Aorta (tissue), 5 donors: ENCODE data around the gene FAM200B. TPM values are rescaled to one million over a fixed set of nuclear protein-coding genes. Genes with fewer than 3 reads are reported as not detected.
"Not testable (repeated sequence)": the region's sequence is repeated elsewhere in the genome, so short reads cannot be mapped to it uniquely, and the experiment has no call there.

ENCODE experiments used
- ATAC-seq: fragments of 200-7000 bp; cut with Tn5 transposase; one replicate; pipeline ENCODE4 v1.9.1; 2022; ENCODE audit warnings: moderate library complexity; ENCODE audit not compliant: low FRiP score
- DNase-seq, 2 donors: peaks; one replicate each; pipeline ENCODE4 v3.0.0-alpha.2; 2020
- H3K27ac ChIP-seq, 2 donors: one replicate each; pipeline ENCODE4 v1.5.1; 2013; ENCODE audit warnings: low read length in 2 of 2, mild to moderate bottlenecking in 2 of 2, moderate library complexity in 2 of 2, control low read depth in 1 of 2, inconsistent platforms in 1 of 2, low read depth in 1 of 2
- H3K27me3 ChIP-seq, 2 donors: one replicate each; pipeline ENCODE4 v1.6.1; 2013; ENCODE audit warnings: control low read depth in 1 of 2, low read length in 1 of 2, mild to moderate bottlenecking in 1 of 2, moderate library complexity in 1 of 2; ENCODE audit not compliant: insufficient read depth in 2 of 2, control insufficient read depth in 1 of 2
- H3K36me3 ChIP-seq, 2 donors: one replicate each; pipeline ENCODE4 v1.6.1; 2013; ENCODE audit warnings: control low read depth in 1 of 2, low read length in 1 of 2, mild to moderate bottlenecking in 1 of 2; ENCODE audit not compliant: insufficient read depth in 2 of 2, control insufficient read depth in 1 of 2
- H3K4me1 ChIP-seq, 2 donors: one replicate each; pipeline ENCODE4 v1.6.1; 2013; ENCODE audit warnings: low read length in 2 of 2, control low read depth in 1 of 2, mild to moderate bottlenecking in 1 of 2, moderate library complexity in 1 of 2; ENCODE audit not compliant: insufficient read depth in 2 of 2, control insufficient read depth in 1 of 2
- H3K4me3 ChIP-seq, 2 donors: one replicate each; pipeline ENCODE4 v1.5.1; 2013; ENCODE audit warnings: low read length in 2 of 2, control low read depth in 1 of 2, mild to moderate bottlenecking in 1 of 2
- H3K9me3 ChIP-seq: one replicate; pipeline ENCODE4 v1.6.1; 2013; ENCODE audit warnings: mild to moderate bottlenecking, low read length; ENCODE audit not compliant: control insufficient read depth
- WGBS, 2 donors: extraction: QIAGEN DNeasy Blood & Tissue Kit; methylation state at CpG; one replicate each; pipeline ENCODE4 v1.1.7; 2013; 5-methylcytosine and 5-hydroxymethylcytosine counted together
- intact Hi-C, 2 donors: fragments of 100-400 bp; cut with DNase I; formaldehyde crosslinking; loops; one replicate each; pipeline versions ENCODE4 v1.14.2 to v1.15.0; 2022
- polyA plus RNA-seq, 2 donors: library from polyadenylated mRNA; stranded (reverse); fragments of 200-250 nt; gene quantifications; one replicate each; pipeline ENCODE4 v1.2.3, GENCODE V29; 2013
- total RNA-seq, 2 donors: library from RNA; stranded (reverse); fragmentation: NEBNext Ultra II Directional; extraction: Animal tissue kit (Norgen Biotek cat#: 25700); gene quantifications; one replicate each; pipeline ENCODE4 v1.2.1, GENCODE V29; 2021
- donor health status: healthy with polysubstance abuse.
- donor health status: Bipolar disorder and iron deficiency.
- donor health status: DM: no; HTN: no; CAD: no.
- donor health status: DM: no; HTN: no; CAD: no.
- donor health status: DM: yes; HTN: yes; CAD: no.

FAM200B gene
- total and polyA plus RNA-seq, 4 donors = 23.0 to 116 (median 38.9) TPM

DNA sequence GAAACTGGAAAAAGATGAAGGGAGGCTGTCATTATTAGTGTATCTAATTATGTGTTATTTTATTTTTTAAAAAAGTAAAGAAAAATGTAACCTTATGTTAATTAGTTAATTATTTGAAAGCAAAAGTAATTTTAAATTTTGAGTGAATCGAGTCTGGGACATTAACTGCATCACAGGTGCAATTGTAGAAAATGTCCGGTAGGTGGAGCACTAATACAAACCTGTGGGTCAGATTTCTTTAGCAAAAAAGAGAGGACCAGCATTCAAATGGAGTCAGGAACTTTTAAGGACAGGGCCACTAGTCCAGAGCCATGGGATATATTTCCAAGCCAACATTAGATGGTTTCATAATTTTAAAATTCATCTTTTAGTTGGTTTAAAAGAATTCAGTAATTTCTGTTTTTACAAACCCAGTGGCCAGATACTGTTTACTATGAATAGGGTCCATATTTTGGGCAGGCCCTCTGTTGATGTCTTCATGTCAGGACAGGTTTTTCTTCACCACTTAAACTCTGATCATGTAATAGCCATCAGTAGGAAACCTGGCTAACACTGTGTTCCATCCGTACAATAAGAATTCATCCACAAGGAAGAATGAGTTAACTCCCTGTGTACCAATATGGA, 48.4 kb downstream of the FAM200B start:
- intact Hi-C loops = loop anchor here (5.0 to 10.0 kb wide), 2 partner anchors 227 to 265 kb away; no protein-coding TSS in a partner anchor
- no peak for ATAC-seq
- Histone ChIP-seq H3K27ac (no peak overlapping the region), H3K36me3 (no peaks in the 10 kb centered on the region), H3K4me3 (no peak overlapping the region), H3K4me1 (no peaks in the 10 kb centered on the region), H3K9me3 (no peaks in the 10 kb centered on the region), H3K27me3 (no peaks in the 10 kb centered on the region)
- 12 to 14% methylated on average over 3 of the region's 3 CpGs for WGBS, 2 donors
- no peak for DNase-seq

DNA sequence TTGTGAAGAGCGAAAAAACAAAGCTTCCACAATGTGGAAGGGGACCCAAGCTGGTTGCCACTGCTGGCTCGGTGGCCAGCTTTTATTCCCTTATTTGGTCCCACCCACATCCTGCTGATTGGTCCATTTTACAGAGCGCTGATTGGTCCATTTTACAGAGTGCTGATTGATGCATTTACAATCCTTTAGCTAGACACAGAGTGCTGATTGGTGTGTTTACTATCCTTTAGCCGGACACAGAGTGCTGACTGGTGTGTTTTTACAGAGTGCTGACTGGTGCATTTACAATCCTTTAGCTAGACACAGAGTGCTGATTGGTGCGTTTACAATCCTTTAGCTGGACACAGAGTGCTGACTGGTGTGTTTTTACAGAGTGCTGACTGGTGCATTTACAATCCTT, 51.4 kb downstream of the FAM200B start:
- not testable (repeated sequence) for DNase-seq, H3K9me3 ChIP-seq, H3K4me3 ChIP-seq, H3K36me3 ChIP-seq, H3K27ac ChIP-seq, H3K4me1 ChIP-seq, ATAC-seq, H3K27me3 ChIP-seq
- WGBS, 2 donors = 77 to 78% methylated on average over 5 of the region's 5 CpGs
- intact Hi-C loops = loop anchor here (5.0 to 10.0 kb wide), 2 partner anchors 224 to 262 kb away; no protein-coding TSS in a partner anchor

DNA sequence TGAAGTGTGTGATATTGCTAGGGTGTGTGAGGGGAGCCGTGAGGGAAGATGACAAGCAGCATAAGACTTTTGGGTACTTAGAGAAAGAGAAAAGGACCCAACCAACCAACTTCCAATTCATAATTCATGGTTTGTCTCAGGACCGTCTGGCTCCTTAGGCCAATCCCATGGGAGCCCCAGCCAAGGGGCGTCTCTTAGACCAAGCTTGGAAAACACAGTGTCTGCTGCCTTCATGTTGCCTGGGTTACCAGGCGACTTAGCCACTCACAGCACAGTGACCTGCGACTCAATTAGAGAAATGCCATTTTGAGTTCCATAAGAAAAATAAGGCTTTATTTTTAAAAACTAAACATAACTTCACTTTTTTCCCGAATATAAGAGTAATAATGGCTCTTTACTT, 53.9 kb downstream of the FAM200B start:
- no peaks in the 10 kb centered on the region for H3K36me3 ChIP-seq
- intact Hi-C loops = loop anchor here in 1 of 2 donors (10.0 kb wide), 1 partner anchor 259 kb away; no protein-coding TSS in a partner anchor
- H3K4me1 ChIP-seq = no peaks in the 10 kb centered on the region
- DNase-seq (no peak), ATAC-seq (no peak)
- H3K27ac ChIP-seq = no peak overlapping the region
- no peaks in the 10 kb centered on the region for H3K27me3 ChIP-seq
- WGBS, 2 donors = 42 to 49% methylated on average over 6 of the region's 6 CpGs
- no peaks in the 10 kb centered on the region for H3K9me3 ChIP-seq
- no peak overlapping the region for H3K4me3 ChIP-seq

DNA sequence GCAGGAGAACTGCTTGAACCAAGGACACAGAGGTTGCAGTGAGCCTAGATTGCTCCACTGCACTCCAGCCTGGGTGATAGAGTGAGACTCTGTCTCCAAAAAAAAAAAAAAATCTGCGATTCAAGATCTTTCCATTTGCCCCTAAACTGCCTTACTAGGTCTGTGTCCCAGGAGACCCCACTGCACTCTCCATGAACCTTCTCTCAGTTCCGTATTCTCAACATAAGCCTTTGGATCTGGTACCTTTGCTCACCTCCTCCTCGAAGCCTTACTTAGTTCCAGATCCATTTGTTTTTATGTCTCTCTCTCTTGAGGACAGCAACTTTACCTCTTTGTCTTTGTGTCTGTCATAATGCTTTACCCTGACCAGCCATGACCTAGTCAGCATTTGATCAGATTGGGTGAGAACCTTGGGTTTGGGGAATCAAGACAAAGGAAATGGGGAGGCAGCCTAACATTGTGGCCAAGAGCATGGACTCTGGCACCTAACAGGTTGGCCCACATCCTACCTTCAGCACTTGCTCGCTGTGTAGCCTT, 55.0 kb downstream of the FAM200B start:
- intact Hi-C loops = loop anchor here in 1 of 2 donors (10.0 kb wide), 1 partner anchor 258 kb away; no protein-coding TSS in a partner anchor

DNA sequence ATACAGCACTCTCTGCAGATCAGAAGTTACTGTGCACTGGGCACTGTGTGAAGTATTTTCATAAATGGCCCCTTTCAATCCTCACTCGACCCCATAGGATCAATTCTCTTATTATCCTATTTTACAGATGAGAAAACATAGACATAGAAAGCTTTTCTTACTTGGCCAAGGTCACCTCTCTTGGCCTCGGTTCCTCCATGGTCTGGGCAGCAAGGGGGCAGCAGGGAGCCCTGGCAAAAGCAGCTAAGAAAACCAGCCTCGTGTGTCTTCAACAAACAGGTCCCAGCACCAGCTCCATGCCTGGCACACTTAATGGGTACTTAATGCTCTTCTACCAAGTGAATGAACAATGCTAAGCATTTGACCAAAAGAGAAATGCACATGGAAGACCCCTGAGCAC, 55.6 kb downstream of the FAM200B start:
- WGBS, 2 donors = 71 to 75% methylated on average over 3 of the region's 3 CpGs
- no peaks in the 10 kb centered on the region for H3K9me3 ChIP-seq
- no peak overlapping the region for H3K27ac ChIP-seq
- DNase-seq (no peak), ATAC-seq (no peak)
- no peaks in the 10 kb centered on the region for H3K36me3 ChIP-seq
- H3K4me3 ChIP-seq = no peak overlapping the region
- H3K4me1 ChIP-seq = no peaks in the 10 kb centered on the region
- H3K27me3 ChIP-seq = no peaks in the 10 kb centered on the region
- intact Hi-C loops = loop anchor here in 1 of 2 donors (10.0 kb wide), 1 partner anchor 258 kb away; no protein-coding TSS in a partner anchor

More for the DNA sequence above, 55.0 kb downstream of the FAM200B start:
- Histone ChIP-seq H3K36me3 (no peaks in the 10 kb centered on the region), H3K4me1 (no peaks in the 10 kb centered on the region), H3K27me3 (no peaks in the 10 kb centered on the region), H3K27ac (no peak overlapping the region), H3K9me3 (no peaks in the 10 kb centered on the region), H3K4me3 (no peak overlapping the region)
- DNase-seq (no peak), ATAC-seq (no peak)
- 87 to 97% methylated on average over 4 of the region's 4 CpGs for WGBS, 2 donors

DNA sequence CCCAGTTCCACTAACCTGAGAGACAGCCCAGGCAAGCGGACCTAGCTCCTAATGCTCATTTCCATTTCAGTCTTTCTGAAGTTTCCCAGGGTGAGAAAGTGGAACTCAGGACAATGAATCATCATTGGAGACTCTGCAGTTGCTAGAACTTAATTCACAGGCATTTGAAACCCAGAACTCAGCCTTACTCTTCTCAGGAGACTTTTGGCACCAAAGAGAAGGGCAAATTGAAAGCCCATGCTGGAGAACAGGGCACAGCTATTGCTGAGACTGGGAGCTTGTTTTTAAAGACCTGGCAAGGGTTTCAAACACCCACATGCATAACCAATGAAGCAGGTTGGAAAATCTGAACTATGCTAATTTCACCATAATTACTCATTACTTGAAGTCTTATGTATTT, 57.2 kb downstream of the FAM200B start:
- DNase-seq (no peak), ATAC-seq (no peak)
- Histone ChIP-seq H3K27ac (no peak overlapping the region), H3K9me3 (no peaks in the 10 kb centered on the region), H3K4me3 (no peak overlapping the region), H3K27me3 (no peaks in the 10 kb centered on the region), H3K36me3 (no peaks in the 10 kb centered on the region), H3K4me1 (no peaks in the 10 kb centered on the region)
- whole genome bisulfite sequencing, 2 donors = 12 to 26% methylated on average over 1 of the region's 1 CpG
- intact Hi-C loops = loop anchor here in 1 of 2 donors (10.0 kb wide), 1 partner anchor 256 kb away; no protein-coding TSS in a partner anchor

Other genes with a start within 250 kb of the FAM200B start
- 10 to 100 TPM; 26.4 to 37.1 TPM for gene CC2D2A, start 211.9 kb upstream of the FAM200B start, total RNA-seq
- gene CC2D2A, start 211.9 kb upstream of the FAM200B start, polyA plus RNA-seq = 10 to 100 TPM; 37.5 to 41.9 TPM
- gene FBXL5, start 26.5 kb upstream of the FAM200B start, total RNA-seq = 10 to 100 TPM; 69.3 to 81.1 TPM
- gene FBXL5, start 26.5 kb upstream of the FAM200B start, polyA plus RNA-seq = 10 to 100 TPM; 71.6 to 77.9 TPM
- gene BST1, start 21.2 kb downstream of the FAM200B start, total RNA-seq = 10 to 100 TPM in 1 of 2 donors, 1 to 10 TPM in 1; 9.3 to 13.7 TPM
- 10 to 100 TPM in 1 of 2 donors, 1 to 10 TPM in 1; 4.6 to 18.5 TPM for gene BST1, start 21.2 kb downstream of the FAM200B start, polyA plus RNA-seq
- 1 to 10 TPM; 7.8 to 9.3 TPM for gene CD38, start 96.5 kb downstream of the FAM200B start, total RNA-seq
- under 1 TPM; 0.20 to 0.88 TPM for gene CD38, start 96.5 kb downstream of the FAM200B start, polyA plus RNA-seq